ENCODE results near the gene TMEM59L. TPM values are rescaled to one million over a fixed set of nuclear protein-coding genes. Genes with fewer than 3 reads are reported as not detected.

Gene TMEM59L
- total RNA-seq, 1 donor from 2014 or later, result 5.6 TPM

- H3K4me1 Mint-ChIP-seq (ENCODE audit: low read depth, unreplicated experiment), result peaks cover 42% of the 10 kb centered on the region
Measured at GRCh38 chr19:18660051-18660910, 47.6 kb downstream of the TMEM59L start.

GRCh38 chr19:18660939-18661670 is 48.4 kb downstream of the TMEM59L start:
- FAIRE-seq, result no peak
- H3K4me1 Mint-ChIP-seq (ENCODE audit: low read depth, unreplicated experiment), result peaks cover 42% of the 10 kb centered on the region
- Histone ChIP-seq H3K27ac (ENCODE audit: low read depth, low read length) (peak overlapping the region; percentile 65), H4K20me1 (ENCODE audit: insufficient read depth, low read length) (peaks cover 7% of the 10 kb centered on the region), H3K4me2 (ENCODE audit: low read length) (peak overlapping the region; percentile 80), H3K27me3 (ENCODE audit: insufficient read depth, low read length) (no peaks in the 10 kb centered on the region), H3K4me1 (ENCODE audit: insufficient read depth, low read length) (peaks cover 42% of the 10 kb centered on the region), H2AFZ (ENCODE audit: low read depth, low read length) (peak overlapping the region; percentile 20), H3K9me3 (ENCODE audit: insufficient read depth, low read depth, low read length) (no peaks in the 10 kb centered on the region), H3K4me3 (ENCODE audit: insufficient read depth, low read depth, low read length) (peak overlapping the region; percentile 13), H3K36me3 (ENCODE audit: insufficient read depth, low read length) (no peaks in the 10 kb centered on the region), H3K9ac (ENCODE audit: low read length) (peak overlapping the region; percentile 72), H3K79me2 (ENCODE audit: insufficient read depth, low read length) (no peaks in the 10 kb centered on the region)
- peaks cover 2% of the 10 kb centered on the region for H3K27me3 Mint-ChIP-seq (ENCODE audit: low read depth, unreplicated experiment)
- H3K27ac Mint-ChIP-seq (ENCODE audit: unreplicated experiment), result no peak overlapping the region
- TF ChIP-seq CTCF (IDR thresholded peaks at IDR 0.05; ENCODE audit: insufficient read depth, low read depth, low read length) (no peak), EZH2 (IDR thresholded peaks at IDR 0.05; ENCODE audit: insufficient read depth, low read length) (no peak)
- peak overlapping the region; percentile 22 for H3K4me3 Mint-ChIP-seq (ENCODE audit: unreplicated experiment)
- H3K36me3 Mint-ChIP-seq (ENCODE audit: low read depth, unreplicated experiment), result no peaks in the 10 kb centered on the region
- no peaks in the 10 kb centered on the region for H3K9me3 Mint-ChIP-seq (ENCODE audit: unreplicated experiment)
- DNase-seq (ENCODE audit: low read depth), result no peak

More at GRCh38 chr19:18660051-18660910, 47.6 kb downstream of the TMEM59L start:
- H3K4me2 ChIP-seq (ENCODE audit: low read length), result peak overlapping the region; percentile 80
- Mint-ChIP-seq H3K27me3 (ENCODE audit: low read depth, unreplicated experiment) (peaks cover 2% of the 10 kb centered on the region), H3K27ac (ENCODE audit: unreplicated experiment) (peak overlapping the region; percentile 58), H3K4me3 (ENCODE audit: unreplicated experiment) (no peak overlapping the region), H3K36me3 (ENCODE audit: low read depth, unreplicated experiment) (no peaks in the 10 kb centered on the region), H3K9me3 (ENCODE audit: unreplicated experiment) (no peaks in the 10 kb centered on the region)
- no peaks in the 10 kb centered on the region for H3K27me3 ChIP-seq (ENCODE audit: insufficient read depth, low read length)
- peak overlapping the region; percentile 13 for H3K4me3 ChIP-seq (ENCODE audit: insufficient read depth, low read depth, low read length)
- H3K9me3 ChIP-seq (ENCODE audit: insufficient read depth, low read depth, low read length), result no peaks in the 10 kb centered on the region
- peak overlapping the region; percentile 72 for H3K9ac ChIP-seq (ENCODE audit: low read length)
- H3K4me1 ChIP-seq (ENCODE audit: insufficient read depth, low read length), result peaks cover 42% of the 10 kb centered on the region
- H2AFZ ChIP-seq (ENCODE audit: low read depth, low read length), result peak overlapping the region; percentile 20
- H3K36me3 ChIP-seq (ENCODE audit: insufficient read depth, low read length), result no peaks in the 10 kb centered on the region
- H4K20me1 ChIP-seq (ENCODE audit: insufficient read depth, low read length), result peaks cover 7% of the 10 kb centered on the region
- H3K79me2 ChIP-seq (ENCODE audit: insufficient read depth, low read length), result no peaks in the 10 kb centered on the region
- DNase-seq (ENCODE audit: low read depth) (peak; percentile 72), FAIRE-seq (no peak)
- H3K27ac ChIP-seq (ENCODE audit: low read depth, low read length), result peak overlapping the region; percentile 65
- TF ChIP-seq CTCF (IDR thresholded peaks at IDR 0.05; ENCODE audit: insufficient read depth, low read depth, low read length) (no peak), EZH2 (IDR thresholded peaks at IDR 0.05; ENCODE audit: insufficient read depth, low read length) (no peak)
